D341Med (cell line): Measurements from ENCODE around the gene C5orf15.
"Not testable (repeated sequence)": the region's sequence is repeated elsewhere in the genome, so short reads cannot be mapped to it uniquely, and the experiment has no call there.

Experiments
- DNase-seq: peaks from one replicate; pipeline ENCODE4 v3.0.0; 2012; ENCODE audit warnings: low spot score

Gene C5orf15

GRCh38 chr5:133994297-133994989 is 26.0 kb upstream of the C5orf15 start:
- no peak for DNase-seq

GRCh38 chr5:133993185-133993936 is 24.9 kb upstream of the C5orf15 start:
- no peak for DNase-seq

GRCh38 chr5:133992429-133993155 is 24.2 kb upstream of the C5orf15 start:
- no peak for DNase-seq

- no peak for DNase-seq
Measured at GRCh38 chr5:133991171-133991910, 22.9 kb upstream of the C5orf15 start.

GRCh38 chr5:133990396-133990795 is 22.0 kb upstream of the C5orf15 start:
- no peak for DNase-seq

GRCh38 chr5:133985540-133986180 is 17.2 kb upstream of the C5orf15 start:
- DNase-seq, result no peak

- no peak for DNase-seq
Measured at GRCh38 chr5:133983674-133984073, 15.2 kb upstream of the C5orf15 start.

- no peak for DNase-seq
Measured at GRCh38 chr5:133981714-133982113, 13.3 kb upstream of the C5orf15 start.

- no peak for DNase-seq
Measured at GRCh38 chr5:133980652-133981051, 12.2 kb upstream of the C5orf15 start.

GRCh38 chr5:133978943-133979342 is 10.5 kb upstream of the C5orf15 start:
- no peak for DNase-seq

GRCh38 chr5:133977858-133978257 is 9.4 kb upstream of the C5orf15 start:
- no peak for DNase-seq

- DNase-seq, result peak; percentile 59
Measured at GRCh38 chr5:133977161-133977787, 8.8 kb upstream of the C5orf15 start.

- DNase-seq, result not testable (repeated sequence)
Measured at GRCh38 chr5:133975546-133975945, 7.1 kb upstream of the C5orf15 start.

GRCh38 chr5:133974142-133974541 is 5.7 kb upstream of the C5orf15 start:
- DNase-seq, result no peak

- DNase-seq, result no peak
Measured at GRCh38 chr5:133970325-133970909, 2.0 kb upstream of the C5orf15 start.

- DNase-seq, result no peak
Measured at GRCh38 chr5:133969654-133970324, 1.4 kb upstream of the C5orf15 start.

- DNase-seq, result no peak
Measured at GRCh38 chr5:133967698-133968203, 674 bp downstream of the C5orf15 start.

GRCh38 chr5:133967124-133967523 is 1.3 kb downstream of the C5orf15 start:
- DNase-seq, result no peak

- no peak for DNase-seq
Measured at GRCh38 chr5:133966090-133966489, 2.3 kb downstream of the C5orf15 start.

GRCh38 chr5:133963493-133964128 is 4.8 kb downstream of the C5orf15 start:
- no peak for DNase-seq
